HG03175 (cell line): ENCODE results near the gene CEP192.

Source experiments
- ATAC-seq: cut with Tn5 transposase; IDR thresholded peaks from one replicate; pipeline ENCODE4 v1.9.1; 2021; ENCODE audit warnings: mild to moderate bottlenecking, moderate library complexity; ENCODE audit not compliant: unreplicated experiment

The CEP192 gene

DNA sequence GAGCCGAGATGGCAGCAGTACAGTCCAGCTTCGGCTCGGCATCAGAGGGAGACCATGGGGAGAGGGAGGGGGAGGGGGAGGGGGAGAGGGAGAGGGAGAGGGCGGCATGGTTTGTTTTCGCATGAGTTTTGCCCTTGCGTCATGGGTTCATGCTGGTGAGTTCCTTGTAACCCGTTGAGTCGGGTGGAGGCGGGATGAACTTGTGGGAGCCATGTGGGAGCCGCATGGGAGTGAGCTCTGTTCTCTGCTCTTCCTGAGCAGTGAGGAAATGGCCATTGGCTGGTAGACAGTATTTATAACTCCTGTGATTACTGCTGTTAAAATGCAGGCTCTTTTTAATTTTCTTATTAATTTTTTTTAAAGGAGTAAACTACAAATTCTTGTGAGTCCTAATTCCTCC, 108.0 kb downstream of the CEP192 start:
- ATAC-seq: no peak

DNA sequence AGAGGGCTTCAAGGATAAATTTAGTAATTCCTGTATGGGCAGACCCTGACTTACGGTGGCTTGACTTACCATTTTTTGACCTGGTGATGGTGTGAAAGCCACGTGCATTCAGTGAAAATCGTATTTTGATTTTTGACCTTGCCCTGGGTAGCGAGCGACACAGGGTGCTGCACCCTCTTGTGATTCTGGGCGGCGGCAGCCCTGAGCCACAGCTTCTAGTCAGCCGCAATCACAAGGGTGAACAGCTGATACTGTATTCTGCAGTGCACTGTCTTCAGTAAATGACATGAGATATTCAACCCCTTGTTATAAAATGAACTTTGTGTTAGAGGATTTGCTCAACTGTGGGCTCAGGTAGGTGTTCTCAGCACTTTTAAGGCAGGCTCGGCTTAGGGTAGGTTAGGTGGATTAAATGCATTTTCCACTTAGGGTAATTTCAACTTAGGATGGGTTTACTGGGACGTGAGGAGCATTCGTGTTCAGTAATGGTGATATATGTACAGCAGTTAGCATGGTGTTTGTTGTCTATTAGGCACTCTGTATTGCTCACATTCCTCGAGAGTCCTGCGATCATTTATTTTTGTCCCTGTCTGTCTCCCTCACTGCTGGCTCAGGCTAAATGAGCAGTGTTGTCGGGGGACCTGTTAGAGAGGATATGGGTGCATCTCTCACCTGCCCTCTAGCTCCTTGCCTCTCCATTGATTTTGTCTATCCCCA, 109.9 kb downstream of the CEP192 start:
- no peak for ATAC-seq

DNA sequence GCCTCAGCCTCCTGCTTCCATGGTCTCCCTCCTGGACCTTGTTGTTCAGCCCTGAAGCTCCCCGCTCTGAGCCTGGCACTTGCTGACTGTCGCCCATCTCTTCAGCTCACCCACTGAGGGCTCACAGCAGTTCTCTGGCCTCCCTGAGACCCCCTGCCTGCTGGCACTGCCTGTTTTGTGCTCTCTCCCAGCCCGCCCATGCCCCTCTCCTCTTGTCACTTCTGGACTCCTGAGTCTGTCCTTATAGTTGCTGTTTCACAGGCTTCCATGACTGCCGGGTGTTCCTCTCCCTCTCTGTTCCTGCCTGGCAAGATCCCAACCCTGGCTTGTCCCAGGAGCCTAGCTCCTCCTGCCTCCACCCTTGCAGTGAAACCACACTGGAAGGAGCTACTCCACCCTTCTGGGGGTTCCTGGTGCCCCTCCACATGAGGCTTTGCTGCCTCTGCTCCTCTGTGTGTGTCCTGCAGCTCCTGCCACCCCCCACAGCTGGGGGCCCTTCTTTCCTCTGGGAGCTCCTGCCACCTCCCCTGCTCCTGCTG, 110.6 kb downstream of the CEP192 start:
- no peak for ATAC-seq

DNA sequence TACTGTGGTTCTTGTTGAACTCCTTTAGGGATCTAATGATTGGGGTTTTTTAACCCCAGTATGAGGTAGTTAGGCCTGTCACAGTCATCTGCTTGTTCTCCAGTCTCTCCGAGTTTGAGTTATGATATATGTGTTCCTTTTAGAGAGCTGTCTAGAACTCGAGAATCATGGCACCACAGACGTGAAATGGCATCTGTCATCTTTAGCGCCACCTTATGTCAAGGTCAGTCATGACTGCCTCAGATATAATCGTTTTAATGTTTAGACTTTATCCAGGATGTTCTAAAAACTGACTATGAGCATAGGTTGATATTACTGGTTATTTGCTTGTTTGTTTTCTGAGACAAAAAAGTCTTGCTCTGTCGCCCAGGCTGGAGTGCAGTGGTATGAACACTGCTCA, 112.2 kb downstream of the CEP192 start:
- ATAC-seq: no peak

DNA sequence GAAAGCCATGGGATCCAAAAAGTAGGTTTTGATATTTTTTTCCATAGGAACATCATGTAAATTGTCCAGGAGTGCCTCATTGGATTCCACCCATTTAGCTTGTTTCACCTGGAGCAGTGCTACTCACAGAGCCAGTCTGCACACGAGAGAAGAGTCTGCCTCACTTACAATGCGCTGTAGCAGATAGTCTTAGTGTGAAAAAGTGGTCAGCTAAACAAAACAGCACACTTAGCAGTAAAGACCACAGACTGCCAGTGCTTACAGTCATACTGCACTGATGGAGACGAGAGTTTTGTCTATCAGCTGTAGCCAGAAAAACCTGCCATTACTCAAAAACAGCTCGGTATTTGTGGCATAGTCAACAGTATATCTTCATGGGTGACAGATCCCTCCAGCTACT, 113.9 kb downstream of the CEP192 start:
- ATAC-seq: no peak

DNA sequence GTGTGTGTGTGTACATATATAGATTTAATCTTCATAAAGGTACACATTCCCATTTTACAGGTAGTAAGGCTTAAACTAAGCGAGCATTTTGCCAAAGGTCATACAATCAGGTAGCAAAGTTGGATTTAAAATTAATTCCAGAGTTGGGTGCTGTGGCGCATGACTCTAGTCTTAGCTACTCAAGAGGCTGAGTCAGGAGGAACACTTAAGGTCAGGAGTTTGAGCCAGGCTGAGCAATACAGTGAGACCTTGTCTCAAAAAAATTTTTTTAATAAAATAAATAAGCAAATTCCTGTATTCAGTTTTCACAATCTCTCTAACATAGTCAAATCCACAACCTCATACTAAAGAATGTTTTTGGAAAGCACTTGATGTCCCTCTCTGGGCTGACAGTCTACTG, 115.9 kb downstream of the CEP192 start:
- ATAC-seq: no peak

DNA sequence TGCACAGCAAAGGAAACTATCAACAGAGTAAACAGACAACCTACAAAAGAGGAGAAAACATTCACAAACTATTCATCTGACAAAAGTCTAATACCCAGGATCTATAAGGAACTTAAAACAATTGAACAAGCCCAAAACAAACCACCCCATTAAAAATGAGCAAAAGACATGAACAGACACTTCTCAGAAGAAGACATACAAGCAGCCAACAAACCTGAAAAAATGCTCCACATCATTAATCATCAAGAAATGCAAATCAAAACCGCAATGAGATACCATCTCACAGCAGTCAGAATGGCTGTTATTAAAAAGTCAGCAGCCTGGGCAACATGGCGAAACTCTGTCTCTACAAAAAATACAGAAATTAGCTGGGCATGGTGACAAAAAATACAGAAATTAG, 117.2 kb downstream of the CEP192 start:
- ATAC-seq: no peak

DNA sequence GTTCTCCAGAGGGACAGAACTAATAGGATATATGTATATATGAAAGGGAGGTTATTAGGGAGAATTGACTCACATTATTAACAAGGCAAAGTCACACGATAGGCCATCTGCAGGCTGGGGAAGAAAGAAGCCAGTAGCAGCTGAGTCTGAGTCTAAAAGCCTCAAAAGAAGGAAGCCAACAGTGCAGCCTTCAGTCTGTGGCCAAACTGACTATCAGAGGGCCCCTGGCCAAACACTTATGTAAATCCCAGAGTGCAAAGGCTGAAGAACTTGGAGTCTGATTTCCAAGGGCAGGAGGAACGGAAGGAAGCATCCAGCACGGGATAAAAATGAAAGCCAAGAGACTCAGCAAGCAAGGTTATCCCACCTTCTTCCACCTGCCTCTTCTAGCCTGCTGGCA, 119.4 kb downstream of the CEP192 start:
- no peak for ATAC-seq

DNA sequence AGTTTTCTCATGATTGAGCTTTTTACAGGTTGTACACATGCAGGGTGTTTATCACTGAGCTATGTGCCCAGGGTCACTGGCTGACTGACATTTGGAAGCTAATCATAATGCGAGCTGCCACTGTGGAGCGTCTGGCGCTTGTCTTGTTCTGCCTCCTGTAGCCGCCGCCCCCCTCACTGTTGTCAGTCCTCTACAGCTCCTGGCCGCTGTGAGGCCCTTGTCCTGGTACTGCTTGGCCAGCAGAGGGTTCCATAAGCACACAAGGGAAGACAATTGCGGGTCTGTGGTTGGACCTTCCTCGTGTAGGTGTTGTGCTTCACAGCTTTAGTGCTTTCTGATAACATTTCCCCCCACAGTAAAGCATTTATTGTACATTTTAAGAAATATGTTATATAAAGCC, 121.8 kb downstream of the CEP192 start:
- no peak for ATAC-seq

DNA sequence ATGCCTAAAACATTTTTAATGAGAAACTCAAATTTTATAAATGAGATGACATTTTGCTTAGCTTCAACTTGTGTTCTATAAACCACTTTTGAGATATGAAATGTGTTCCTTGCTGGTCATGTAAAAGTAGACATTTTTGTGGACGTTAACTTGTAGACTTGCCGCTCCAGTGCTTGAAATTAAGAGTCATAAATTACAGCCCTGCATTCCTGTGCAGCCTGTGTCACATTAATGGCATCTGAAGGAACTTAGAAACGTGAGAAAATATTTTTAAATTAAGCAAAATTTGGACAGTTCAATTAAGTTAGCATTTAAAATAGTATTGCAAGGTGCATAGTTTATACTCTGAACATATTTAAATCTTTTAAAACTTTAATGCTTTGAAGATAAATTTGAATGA, 129.1 kb downstream of the CEP192 start:
- no peak for ATAC-seq

DNA sequence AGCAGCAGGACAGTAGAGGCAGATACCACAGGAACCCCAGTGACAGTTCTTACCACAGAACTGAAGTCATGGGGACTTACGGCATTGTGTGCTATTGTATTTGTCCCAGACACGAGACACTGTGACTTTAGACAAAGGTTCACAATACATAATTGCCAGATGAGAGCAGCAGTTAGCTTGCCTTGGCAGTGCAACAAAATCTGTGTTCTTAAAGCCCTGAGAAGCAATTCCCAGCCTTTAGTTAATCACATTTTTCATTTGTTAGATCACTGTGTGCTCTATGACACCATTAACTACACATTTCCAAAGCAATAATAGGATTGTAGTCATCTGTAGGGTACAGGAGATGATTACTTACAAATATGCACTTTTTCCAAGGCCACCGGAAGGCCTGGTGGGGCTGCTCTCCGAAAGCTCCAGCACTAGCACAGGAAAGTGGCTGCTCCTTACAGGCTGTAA, 129.8 kb downstream of the CEP192 start:
- no peak for ATAC-seq

DNA sequence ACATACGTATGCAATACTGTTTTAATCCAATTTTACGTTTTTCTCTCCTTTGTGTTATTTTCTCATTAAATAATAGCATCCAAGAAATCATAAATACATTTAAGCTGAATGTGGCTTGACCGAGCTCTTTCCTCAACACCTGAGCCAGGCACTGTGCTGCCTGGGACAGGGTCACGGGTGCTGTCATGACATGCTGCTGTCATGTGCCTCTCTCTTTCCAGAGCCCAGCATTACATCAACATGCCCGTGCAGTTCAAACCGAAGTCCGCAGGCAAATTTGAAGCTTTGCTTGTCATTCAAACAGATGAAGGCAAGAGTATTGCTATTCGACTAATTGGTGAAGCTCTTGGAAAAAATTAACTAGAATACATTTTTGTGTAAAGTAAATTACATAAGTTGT, 133.2 kb downstream of the CEP192 start:
- ATAC-seq: no peak

DNA sequence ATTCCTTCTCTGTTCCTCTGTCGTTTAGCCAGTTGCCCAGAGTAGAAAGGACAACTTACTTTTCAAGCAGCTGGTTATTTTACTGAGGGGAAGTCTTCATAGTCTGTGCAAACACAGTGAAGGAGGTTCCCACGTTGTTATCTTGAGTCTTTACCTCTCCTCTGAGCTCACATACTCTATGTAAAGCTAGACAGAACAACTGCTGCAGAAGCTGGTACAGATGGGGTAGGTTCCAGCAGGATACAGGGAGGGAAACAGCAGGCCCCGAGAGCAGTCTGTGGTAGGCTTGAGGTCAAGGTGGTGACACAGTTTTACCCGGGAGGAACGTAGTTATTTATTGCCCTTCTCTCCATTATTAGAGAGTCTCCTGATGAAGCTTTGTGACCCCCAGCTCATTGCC, 134.0 kb downstream of the CEP192 start:
- no peak for ATAC-seq

DNA sequence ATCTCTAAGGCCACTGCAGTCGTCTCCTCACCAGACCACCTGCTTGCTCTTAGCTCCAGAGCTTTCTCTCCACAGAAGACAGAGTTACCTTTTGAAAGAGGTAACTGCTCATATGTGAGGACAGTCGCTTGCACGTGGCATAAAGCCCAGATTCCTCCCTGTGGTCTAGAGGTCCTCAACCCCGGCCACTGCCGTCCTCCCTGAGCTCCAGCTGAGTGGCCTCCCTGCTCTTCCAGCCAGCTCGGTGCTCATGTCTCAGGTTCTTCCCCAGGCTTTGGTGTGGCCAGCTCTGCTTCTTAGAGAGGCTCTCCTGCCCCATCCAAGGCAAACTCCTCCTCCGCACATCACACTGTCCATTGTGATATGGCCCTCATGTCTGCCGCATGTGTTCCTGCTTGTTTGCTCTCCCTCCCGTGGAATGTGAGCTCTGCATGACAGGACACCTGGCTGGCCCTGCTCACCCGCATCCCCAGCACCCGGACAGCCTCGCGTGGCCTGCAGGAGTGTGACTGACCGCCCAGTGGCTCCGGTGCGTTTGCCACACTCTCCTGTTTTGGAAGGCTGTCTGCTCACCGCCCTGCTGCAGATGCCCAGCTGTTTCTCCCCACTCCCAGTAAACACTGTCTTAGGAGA, 135.9 kb downstream of the CEP192 start:
- ATAC-seq: no peak

DNA sequence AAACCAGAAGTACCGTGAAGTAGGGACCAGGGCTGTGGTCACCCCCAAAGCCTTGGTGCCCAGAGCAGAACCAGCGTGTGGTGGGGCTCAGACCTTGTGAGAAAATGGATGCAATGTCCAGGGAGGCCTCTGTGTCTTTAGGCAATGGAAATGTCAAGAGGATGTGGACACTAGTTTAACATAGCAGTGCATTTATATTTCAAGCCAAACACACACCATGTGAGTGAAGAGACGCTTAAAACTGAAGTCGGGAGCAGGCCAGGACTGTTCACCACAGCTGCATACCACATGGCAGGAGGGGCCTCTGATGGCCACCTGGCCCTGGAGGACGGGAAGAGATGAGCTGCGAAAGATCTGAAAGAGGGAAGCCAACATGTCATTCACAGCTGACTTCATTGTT, 140.1 kb downstream of the CEP192 start:
- no peak for ATAC-seq

DNA sequence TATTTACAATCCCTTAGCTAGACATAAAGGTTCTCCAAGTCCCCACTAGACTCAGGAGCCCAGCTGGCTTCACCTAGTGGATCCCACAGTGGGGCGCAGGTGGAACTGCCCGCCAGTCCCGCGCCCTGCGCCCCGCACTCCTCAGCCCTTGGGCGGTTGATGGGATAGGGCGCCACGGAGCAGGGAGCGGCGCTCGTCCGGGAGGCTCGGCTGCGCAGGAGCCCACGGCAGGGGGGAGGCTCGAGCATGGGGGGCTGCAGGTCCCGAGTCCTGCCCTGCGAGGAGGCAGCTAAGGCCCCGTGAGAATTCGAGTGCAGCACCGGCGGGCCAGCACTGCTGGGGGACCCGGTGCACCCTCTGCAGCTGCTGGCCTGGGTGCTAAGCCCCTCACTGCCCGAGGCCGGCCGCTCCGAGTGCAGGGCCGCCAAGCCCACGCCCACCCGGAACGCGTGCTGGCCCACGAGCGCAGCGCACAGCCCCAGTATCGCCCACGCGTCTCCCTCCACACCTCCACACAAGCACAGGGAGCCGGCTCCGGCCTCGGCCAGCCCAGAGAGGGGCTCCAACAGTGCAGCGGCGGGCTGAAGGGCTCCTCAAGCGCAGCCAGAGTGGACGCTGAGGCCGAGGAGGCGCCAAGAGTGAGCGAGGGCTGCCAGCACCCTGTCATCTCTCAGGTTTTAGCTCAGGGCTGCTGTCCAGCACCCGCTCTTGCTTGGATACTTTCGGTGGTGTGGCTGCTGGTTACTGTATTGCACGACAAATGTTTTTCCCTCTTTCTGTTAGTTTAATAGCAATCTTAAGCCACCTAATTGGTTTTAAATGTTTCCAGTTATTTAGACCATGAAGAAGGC, 143.6 kb downstream of the CEP192 start:
- ATAC-seq: no peak

DNA sequence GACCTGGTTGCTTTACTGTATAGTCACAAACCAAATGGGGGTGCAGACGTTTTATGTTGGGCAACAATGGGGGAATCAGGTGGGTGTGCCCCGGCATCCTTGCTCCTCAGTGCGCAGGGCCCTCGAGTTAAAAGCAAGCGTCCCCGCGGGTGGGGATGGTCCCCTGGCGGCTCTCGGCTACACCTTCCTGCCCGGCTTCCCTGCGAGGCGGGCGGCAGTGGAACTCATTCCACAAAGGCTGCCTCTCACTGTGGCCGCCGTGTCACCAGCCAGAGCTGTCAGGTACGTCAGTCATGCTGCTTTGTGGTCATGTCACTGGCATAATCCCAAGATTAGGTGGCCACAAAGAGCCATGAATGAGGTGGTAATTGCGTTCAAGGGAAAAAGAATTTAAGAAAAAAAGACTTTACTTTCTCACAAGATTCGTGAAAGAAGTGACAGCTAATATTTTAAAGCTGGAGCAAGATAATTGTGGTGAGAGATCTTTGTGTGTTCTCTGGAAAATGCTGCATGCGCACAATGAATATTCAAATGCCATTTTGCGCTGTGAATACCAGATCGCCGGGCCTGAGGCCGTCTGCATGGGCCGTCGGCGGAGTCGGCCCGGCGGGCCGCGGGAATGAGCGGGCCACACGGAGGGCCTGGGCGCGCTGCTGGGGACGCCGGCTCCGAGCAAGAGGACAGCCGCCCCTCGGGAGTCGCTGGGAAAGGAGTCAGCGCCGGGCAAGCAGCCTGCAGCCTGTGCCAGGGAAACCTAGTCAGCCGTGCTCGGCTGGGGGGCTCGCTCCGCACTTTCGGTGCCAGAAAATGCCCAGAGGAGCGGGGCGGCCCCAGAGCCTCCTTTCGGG, 145.1 kb downstream of the CEP192 start:
- ATAC-seq: no peak

DNA sequence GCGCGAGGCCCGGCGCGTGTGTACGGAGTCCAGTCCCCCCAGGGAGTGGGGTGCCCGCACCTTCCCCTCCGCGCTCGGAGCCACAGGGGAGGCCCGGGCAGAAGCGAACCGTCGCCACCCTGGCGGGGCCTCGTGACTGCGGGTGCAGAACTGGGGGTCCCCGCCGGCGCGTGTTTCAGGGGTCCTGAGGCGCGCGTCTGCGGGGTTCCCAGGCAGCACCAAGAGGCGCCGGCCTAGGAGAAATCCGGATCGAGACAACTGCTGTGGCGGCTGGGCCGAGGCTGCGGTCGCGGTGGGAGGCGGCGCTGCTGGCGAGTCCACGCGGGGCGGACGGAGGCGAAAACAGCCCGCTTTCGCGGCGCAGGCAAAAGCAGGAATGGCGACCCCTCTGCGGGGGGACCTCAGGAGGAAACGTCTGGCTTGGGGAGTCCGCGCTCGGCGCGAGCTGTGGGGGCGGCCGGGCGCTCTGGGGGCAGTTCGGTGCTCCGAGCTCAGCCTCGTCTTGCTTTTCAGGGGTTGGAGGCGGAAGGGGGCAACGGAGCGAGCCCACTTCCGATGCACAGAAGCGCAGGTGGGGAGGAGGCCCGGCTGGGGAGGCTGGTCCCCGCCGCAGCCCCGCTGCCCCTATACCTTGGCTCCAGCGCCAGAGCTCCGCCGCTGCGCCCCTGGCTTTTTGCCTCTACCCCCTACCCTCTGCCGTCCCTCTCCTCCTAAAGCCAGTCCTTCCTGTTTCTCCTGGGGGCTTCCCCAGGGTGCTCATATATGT, 145.9 kb downstream of the CEP192 start:
- ATAC-seq: peak; percentile 33

DNA sequence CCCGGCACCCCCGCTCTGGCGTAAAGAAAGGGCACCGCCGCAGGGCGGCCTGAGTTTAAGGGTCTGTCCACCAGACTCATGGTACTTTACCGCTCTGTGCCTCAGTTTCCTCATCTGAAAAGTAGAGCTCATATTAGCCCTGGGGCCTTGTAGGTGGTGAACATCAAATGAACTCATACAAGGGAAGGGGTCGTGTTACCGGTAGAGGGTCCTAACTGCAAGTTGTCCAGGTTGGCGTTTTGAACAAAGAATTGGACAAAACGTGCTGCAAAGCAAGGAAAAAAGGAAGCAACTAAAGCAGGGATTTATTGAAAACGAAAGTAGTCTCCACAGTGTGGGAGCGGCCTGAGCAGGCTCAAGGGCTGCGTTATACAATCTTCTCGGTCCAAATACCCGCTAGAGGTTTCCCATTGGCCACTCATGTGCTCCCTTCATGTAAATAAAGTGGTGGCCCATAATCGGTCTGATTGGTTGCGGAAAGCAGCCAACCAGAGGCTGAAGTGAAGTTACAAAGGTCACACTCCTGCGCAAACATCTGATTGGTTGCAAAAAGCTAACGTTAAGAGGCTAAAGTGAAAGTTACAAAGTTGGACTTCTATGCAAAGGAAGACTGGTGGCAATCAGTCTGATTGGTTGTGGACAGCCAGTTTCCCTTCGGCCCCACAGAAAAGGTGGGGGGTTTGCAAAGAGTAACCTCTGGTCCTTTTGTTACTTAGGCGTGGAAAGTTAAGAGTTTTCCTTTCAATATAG, 146.7 kb downstream of the CEP192 start:
- ATAC-seq: peak; percentile 83
